ENCODE measurements around the gene KLHDC7B. TPM values are rescaled to one million over a fixed set of nuclear protein-coding genes. Genes with fewer than 3 reads are reported as not detected.

The KLHDC7B gene
- total and polyA plus RNA-seq, 8 donors = 0.03 to 0.73 (median 0.07) TPM; not detected in 3

DNA sequence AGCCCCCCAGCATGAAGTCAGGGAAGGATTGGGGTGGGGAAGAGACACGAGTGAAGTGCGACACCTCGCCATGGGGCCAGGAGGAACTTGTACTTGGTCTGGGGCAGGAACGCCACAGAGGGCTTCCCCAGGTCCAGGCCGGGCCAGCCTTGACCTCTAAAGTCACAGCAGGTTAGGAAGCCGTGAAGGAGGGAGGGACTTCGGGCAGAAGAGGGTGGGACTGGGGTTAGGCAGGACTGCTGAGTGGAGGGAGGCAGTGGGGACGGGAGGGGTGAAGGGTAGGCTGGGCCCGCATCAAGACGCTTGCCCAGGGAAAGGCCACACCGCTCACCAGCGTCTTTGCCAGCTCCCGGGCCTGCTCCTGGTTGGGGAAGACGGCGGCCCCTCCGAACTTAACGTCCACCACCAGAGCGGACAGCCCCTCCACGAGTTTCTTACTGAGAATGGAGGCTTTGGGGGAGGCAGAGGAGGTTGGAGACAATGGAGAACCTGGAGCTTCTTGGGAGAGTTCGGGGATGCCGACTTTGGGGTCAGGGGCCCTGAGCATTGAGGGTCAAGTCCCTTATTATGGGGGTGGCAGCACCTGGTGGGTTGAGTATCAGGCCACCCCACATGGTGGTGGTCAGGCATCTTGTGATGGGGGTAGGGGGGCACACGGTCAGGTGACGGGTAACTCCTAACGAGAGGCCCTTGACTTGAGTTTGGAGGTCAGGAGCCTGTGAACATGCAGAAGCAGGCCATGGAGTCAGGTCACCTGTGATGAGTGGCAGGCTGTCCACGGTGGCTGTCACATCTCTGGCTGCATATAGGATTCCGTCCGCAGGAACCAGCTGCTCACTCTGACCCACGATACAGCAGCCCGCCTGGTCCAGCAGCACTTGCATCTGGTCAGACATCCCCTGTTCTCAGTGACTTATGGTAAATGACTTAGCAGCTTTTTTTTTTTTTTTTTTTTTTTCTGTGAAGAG is 18.6 kb upstream of the KLHDC7B start:
- no peaks in the 10 kb centered on the region for H3K27me3 ChIP-seq
- H3K4me3 ChIP-seq = peak overlapping the region; percentile 85 to 86
- no peaks in the 10 kb centered on the region for H3K9me3 ChIP-seq
- H3K27ac ChIP-seq = peak overlapping the region; percentile 99
- peaks cover 0 to 42% of the 10 kb centered on the region in 2 donors for H3K36me3 ChIP-seq
- peak in 2 of 4 donors; percentile 88 to 91 for DNase-seq
- intact Hi-C loops (cut with DNase I) = no loop called here
- TF ChIP-seq CTCF (IDR thresholded peaks at IDR 0.05) = no peak
- peak; percentile 22 for ATAC-seq
- peaks cover 19 to 48% of the 10 kb centered on the region in 2 donors for H3K4me1 ChIP-seq

- Histone ChIP-seq H3K27ac (peak overlapping the region; percentile 99), H3K4me3 (peak overlapping the region in 1 of 2 donors; percentile 85), H3K36me3 (peaks cover 0 to 33% of the 10 kb centered on the region in 2 donors), H3K4me1 (peaks cover 19 to 58% of the 10 kb centered on the region in 2 donors), H3K9me3 (no peaks in the 10 kb centered on the region), H3K27me3 (no peaks in the 10 kb centered on the region)
- intact Hi-C loops (cut with DNase I) = no loop called here
- TF ChIP-seq CTCF (IDR thresholded peaks at IDR 0.05) = no peak
- no peak for ATAC-seq
- peak in 2 of 4 donors; percentile 38 to 49 for DNase-seq
These were observed 17.6 kb upstream of the KLHDC7B start for GRCh38 chr22:50527921-50528681.

- H3K4me1 ChIP-seq = peaks cover 18 to 63% of the 10 kb centered on the region in 2 donors
- H3K36me3 ChIP-seq = peaks cover 0 to 25% of the 10 kb centered on the region in 2 donors
- peak overlapping the region; percentile 99 for H3K27ac ChIP-seq
- no peak for TF ChIP-seq CTCF (IDR thresholded peaks at IDR 0.05)
- ATAC-seq (no peak), DNase-seq (peak in 2 of 4 donors; percentile 55 to 83)
- intact Hi-C loops (cut with DNase I) = no loop called here
- peak overlapping the region; percentile 71 to 85 for H3K4me3 ChIP-seq
- no peaks in the 10 kb centered on the region for H3K27me3 ChIP-seq
- no peaks in the 10 kb centered on the region for H3K9me3 ChIP-seq
These were observed 16.9 kb upstream of the KLHDC7B start for GRCh38 chr22:50528682-50529415.

DNA sequence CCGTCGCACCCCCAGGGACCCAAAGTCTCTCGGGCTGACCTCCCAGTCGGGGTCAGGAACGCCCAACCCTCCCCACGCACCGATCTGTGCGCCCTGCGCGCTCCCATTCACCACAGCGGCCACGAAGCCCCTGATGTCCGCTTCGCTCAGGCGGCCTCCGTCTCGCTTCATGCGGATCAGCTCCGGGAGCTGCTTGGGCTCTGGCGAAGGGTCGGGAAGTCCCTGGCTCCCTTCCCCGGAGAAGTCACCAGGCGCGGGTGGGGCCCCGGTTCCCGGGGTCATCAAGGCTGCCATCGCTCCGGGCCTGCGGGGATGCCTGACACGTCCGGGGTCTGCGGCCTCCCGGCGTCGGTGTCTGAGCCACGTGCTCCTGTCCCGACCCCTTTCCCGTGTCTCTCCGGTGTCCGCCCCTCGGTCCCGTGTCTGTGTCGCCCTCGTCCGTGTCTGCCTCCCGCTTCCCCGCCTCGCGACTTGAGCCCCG is 16.2 kb upstream of the KLHDC7B start:
- no peak for TF ChIP-seq CTCF (IDR thresholded peaks at IDR 0.05)
- Histone ChIP-seq H3K27me3 (no peaks in the 10 kb centered on the region), H3K4me3 (peak overlapping the region; percentile 71 to 85), H3K4me1 (peaks cover 12 to 63% of the 10 kb centered on the region in 2 donors), H3K36me3 (peaks cover 0 to 20% of the 10 kb centered on the region in 2 donors), H3K27ac (peak overlapping the region; percentile 99), H3K9me3 (no peaks in the 10 kb centered on the region)
- intact Hi-C loops (cut with DNase I) = no loop called here
- ATAC-seq (no peak), DNase-seq (no peak)

Data from left lung (tissue), 10 donors.